Adrenal gland (tissue), 5 donors: ENCODE data around the gene SCUBE3.

Experiments
- POLR2A ChIP-seq, 2 donors: fragments of 450-650 bp; IDR thresholded peaks; one replicate each; pipeline ENCODE4 v1.6.1; 2017; ENCODE audit warnings: antibody characterized with exemption in 2 of 2, mild to moderate bottlenecking in 2 of 2, moderate library complexity in 1 of 2
- TF ChIP-seq, protein P1 (sequence below), 6 experiments: fragments of 450-650 bp in 4 of 6; fragments of 200-600 bp in 2 of 6; sonication (generic) in 1 of 6; IDR thresholded peaks; 1 replicate in 5 of 6; 2 replicates in 1 of 6; pipeline versions ENCODE4 v1.5.1 to v1.8.0; 2016 to 2021; ENCODE audit warnings: antibody characterized with exemption in 6 of 6, mild to moderate bottlenecking in 2 of 6, moderate library complexity in 1 of 6
- donor health status: DM: no; HTN: no; CAD: no.

- no peak for TF ChIP-seq POLR2A (IDR thresholded peaks at IDR 0.05)
- TF ChIP-seq, protein P1, sequence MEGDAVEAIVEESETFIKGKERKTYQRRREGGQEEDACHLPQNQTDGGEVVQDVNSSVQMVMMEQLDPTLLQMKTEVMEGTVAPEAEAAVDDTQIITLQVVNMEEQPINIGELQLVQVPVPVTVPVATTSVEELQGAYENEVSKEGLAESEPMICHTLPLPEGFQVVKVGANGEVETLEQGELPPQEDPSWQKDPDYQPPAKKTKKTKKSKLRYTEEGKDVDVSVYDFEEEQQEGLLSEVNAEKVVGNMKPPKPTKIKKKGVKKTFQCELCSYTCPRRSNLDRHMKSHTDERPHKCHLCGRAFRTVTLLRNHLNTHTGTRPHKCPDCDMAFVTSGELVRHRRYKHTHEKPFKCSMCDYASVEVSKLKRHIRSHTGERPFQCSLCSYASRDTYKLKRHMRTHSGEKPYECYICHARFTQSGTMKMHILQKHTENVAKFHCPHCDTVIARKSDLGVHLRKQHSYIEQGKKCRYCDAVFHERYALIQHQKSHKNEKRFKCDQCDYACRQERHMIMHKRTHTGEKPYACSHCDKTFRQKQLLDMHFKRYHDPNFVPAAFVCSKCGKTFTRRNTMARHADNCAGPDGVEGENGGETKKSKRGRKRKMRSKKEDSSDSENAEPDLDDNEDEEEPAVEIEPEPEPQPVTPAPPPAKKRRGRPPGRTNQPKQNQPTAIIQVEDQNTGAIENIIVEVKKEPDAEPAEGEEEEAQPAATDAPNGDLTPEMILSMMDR (IDR thresholded peaks at IDR 0.05) = no peak
Observed at GRCh38 chr6:35248965-35249364, 35.2 kb downstream of the SCUBE3 start.
